Muscle of leg (tissue), 11 donors: ENCODE data around the gene SNRNP200. TPM values are rescaled to one million over a fixed set of nuclear protein-coding genes. Genes with fewer than 3 reads are reported as not detected.

Experiments used
- DNase-seq: peaks from one replicate; pipeline ENCODE4 v3.0.0; 2013
- H3K27ac ChIP-seq: one replicate; pipeline ENCODE4 v1.5.1; 2013; ENCODE audit warnings: mild to moderate bottlenecking, low read length, control low read depth
- H3K27me3 ChIP-seq: one replicate; pipeline ENCODE4 v1.6.1; 2013; ENCODE audit warnings: low read length; ENCODE audit not compliant: control insufficient read depth, insufficient read depth
- H3K36me3 ChIP-seq: one replicate; pipeline ENCODE4 v1.6.1; 2013; ENCODE audit warnings: low read length; ENCODE audit not compliant: control insufficient read depth, insufficient read depth
- H3K4me1 ChIP-seq: one replicate; pipeline ENCODE4 v1.6.1; 2013; ENCODE audit warnings: low read length; ENCODE audit not compliant: control insufficient read depth, insufficient read depth
- H3K4me3 ChIP-seq: one replicate; pipeline ENCODE4 v1.5.1; 2013; ENCODE audit warnings: low read length, control low read depth
- H3K9me3 ChIP-seq: replicated peaks from 2 replicates; pipeline ENCODE4 v1.6.1; 2013; ENCODE audit warnings: low read depth, low read length; ENCODE audit not compliant: control insufficient read depth
- WGBS: methylation state at CpG from one replicate; pipeline ENCODE4 v1.1.5; 2013; ENCODE audit warnings: missing lambda C conversion rate; ENCODE audit not compliant: insufficient coverage; 5-methylcytosine and 5-hydroxymethylcytosine counted together
- polyA plus RNA-seq, 8 donors: library from polyadenylated mRNA; unstranded; fragments of 120-200 nt; gene quantifications; one replicate each; pipeline versions ENCODE4 v1.2.1 to v1.2.3, GENCODE V29; 2013; ENCODE audit warnings: inconsistent platforms in 1 of 8, low replicate concordance in 1 of 8; ENCODE audit not compliant: insufficient read length in 8 of 8, insufficient read depth in 1 of 8
- total RNA-seq: library from RNA; stranded (reverse); fragments of 120-200 nt; gene quantifications from one replicate; pipeline ENCODE4 v1.2.4, GENCODE V29; 2013

Gene SNRNP200
- total and polyA plus RNA-seq, 9 donors, result 41.9 to 106 (median 97.3) TPM

GRCh38 chr2:96326990-96327820 lies 21.9 kb upstream of the SNRNP200 start:
- Histone ChIP-seq H3K27ac (no peak overlapping the region), H3K9me3 (no peaks in the 10 kb centered on the region), H3K27me3 (peaks cover 12% of the 10 kb centered on the region), H3K4me1 (peaks cover 14% of the 10 kb centered on the region), H3K36me3 (peaks cover 10% of the 10 kb centered on the region), H3K4me3 (no peak overlapping the region)
- WGBS, result 96% methylated on average over 16 of the region's 21 CpGs
- DNase-seq, result no peak

GRCh38 chr2:96326564-96326963 lies 21.2 kb upstream of the SNRNP200 start:
- H3K27me3 ChIP-seq, result peaks cover 18% of the 10 kb centered on the region
- H3K4me3 ChIP-seq, result no peak overlapping the region
- 95% methylated on average over 8 of the region's 8 CpGs for WGBS
- peaks cover 8% of the 10 kb centered on the region for H3K36me3 ChIP-seq
- no peaks in the 10 kb centered on the region for H3K9me3 ChIP-seq
- no peak overlapping the region for H3K27ac ChIP-seq
- DNase-seq, result no peak
- peaks cover 20% of the 10 kb centered on the region for H3K4me1 ChIP-seq

DNA sequence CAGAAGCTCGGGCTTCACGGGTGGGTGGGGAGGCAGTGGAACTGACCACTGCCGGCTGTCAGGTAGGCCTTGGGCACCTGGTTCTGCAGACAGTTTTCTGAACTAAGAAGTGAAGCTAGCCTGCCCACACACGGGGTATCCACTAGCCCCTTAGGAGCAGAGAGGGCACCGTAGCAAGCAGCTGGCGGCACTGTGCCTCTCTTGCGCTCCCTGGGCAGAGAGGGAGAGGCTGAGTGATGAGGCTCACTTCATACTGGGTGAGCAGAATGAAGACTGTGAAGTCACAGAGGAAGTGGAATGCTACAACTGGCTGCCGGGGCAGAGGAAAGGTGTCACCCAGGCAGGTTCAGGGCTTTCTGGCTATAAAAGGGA lies 20.5 kb upstream of the SNRNP200 start:
- Histone ChIP-seq H3K27ac (no peak overlapping the region), H3K4me1 (peaks cover 27% of the 10 kb centered on the region), H3K4me3 (peak overlapping the region; percentile 70), H3K9me3 (no peaks in the 10 kb centered on the region), H3K27me3 (peaks cover 25% of the 10 kb centered on the region), H3K36me3 (peaks cover 8% of the 10 kb centered on the region)
- WGBS, result 32% methylated on average over 6 of the region's 8 CpGs
- DNase-seq, result no peak

GRCh38 chr2:96325041-96325883 lies 19.9 kb upstream of the SNRNP200 start, which contains the start of gene ITPRIPL1:
ITPRIPL1 (plus strand) TSS chr2:96325317; CDS start chr2:96325840, 523 bp downstream.
- Histone ChIP-seq H3K27me3 (peaks cover 28% of the 10 kb centered on the region), H3K27ac (no peak within 1 kb of the TSS), H3K4me3 (peak within 1 kb of the TSS; percentile 70), H3K36me3 (peaks cover 8% of the 10 kb centered on the region), H3K4me1 (peaks cover 28% of the 10 kb centered on the region), H3K9me3 (no peaks in the 10 kb centered on the region)
- WGBS, result 2% methylated on average over 57 of the region's 58 CpGs
- DNase-seq, result peak; percentile 33

DNA sequence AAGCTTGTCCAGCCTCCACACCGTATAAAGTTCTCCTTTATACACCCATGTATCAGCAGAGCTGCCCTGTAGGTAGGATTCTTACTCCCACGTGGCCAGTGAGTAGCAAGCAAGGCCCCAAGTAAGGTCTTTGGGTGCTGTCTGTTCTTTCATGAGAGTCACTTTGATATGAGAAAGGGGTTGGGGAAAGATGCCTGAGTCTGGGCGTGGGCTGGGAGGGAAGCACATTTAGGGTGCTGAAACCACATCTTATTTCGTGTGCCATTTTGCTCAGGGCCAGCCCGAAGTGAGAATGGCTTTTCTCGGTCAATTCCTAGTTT lies 19.3 kb upstream of the SNRNP200 start:
- WGBS, result 7% methylated on average over 3 of the region's 6 CpGs
- no peak for DNase-seq
- H3K9me3 ChIP-seq, result no peaks in the 10 kb centered on the region
- H3K27ac ChIP-seq, result no peak overlapping the region
- H3K4me1 ChIP-seq, result peaks cover 26% of the 10 kb centered on the region
- peaks cover 8% of the 10 kb centered on the region for H3K36me3 ChIP-seq
- H3K4me3 ChIP-seq, result peak overlapping the region; percentile 70
- H3K27me3 ChIP-seq, result peaks cover 34% of the 10 kb centered on the region

DNA sequence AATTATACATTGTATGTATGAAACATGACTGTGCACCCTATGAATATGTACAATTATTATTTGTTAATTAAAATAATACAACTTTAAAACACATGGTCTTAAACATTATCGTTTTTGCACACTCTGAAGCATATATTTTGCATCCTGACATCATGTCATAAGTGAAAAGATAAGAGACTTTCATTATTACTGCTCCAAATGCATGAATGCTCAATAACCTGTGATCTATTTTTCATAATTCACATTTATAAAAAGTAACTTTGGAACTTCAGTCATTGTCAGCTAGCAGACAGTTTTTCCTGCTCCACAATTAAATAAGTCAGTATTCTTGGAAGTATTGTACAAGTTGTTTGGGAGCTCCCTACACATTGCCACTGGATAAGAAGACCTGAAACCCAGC lies 18.5 kb upstream of the SNRNP200 start:
- peaks cover 8% of the 10 kb centered on the region for H3K36me3 ChIP-seq
- WGBS, result no CpG with 5 or more reads among the region's 1 CpG
- no peak for DNase-seq
- peaks cover 38% of the 10 kb centered on the region for H3K27me3 ChIP-seq
- peaks cover 25% of the 10 kb centered on the region for H3K4me1 ChIP-seq
- no peak overlapping the region for H3K27ac ChIP-seq
- H3K4me3 ChIP-seq, result no peak overlapping the region
- H3K9me3 ChIP-seq, result no peaks in the 10 kb centered on the region

DNA sequence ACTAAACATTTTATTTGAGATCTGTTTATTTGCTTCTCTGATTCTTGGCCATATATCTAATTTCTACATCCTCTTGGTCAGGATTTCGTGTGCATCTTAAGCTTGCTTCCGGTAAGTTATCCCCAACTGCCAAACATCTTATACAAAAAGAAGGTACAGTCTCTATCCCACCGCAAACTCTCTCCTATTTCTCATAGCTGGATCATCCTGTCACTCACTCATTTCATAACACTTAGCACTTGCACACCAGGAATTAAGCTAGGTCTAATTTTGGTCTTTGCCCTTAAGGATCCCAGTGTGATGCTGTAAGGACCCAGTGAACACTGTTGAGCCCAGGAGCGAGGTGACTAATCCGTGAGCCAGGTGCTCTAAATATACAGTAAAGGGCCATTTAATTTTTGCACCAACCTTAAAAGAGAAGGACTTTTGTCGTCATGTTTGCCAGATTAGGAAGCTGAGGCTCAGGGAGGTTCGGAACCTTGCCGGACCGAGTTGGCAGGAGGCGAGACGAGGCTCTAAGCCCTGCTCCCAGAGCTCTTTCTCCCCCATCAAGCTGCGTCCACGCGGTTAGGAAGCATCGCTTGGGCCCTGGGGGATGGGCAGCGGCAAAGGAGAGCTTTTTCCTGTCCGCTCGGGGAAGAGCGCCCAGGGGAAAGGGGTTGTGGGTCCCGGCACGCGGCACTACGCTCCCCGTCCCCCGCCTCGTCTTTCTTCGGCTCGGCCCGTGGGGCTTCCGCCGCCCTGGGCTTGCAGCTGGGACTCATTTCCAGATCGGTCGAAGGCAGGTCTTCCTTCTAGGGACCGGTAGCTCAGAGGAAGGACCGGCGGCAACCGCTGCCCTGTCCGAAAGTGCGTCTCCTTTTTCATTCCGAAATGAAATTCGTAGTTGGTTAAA lies 15.6 kb upstream of the SNRNP200 start:
- Histone ChIP-seq H3K9me3 (no peaks in the 10 kb centered on the region), H3K4me3 (peak overlapping the region; percentile 64), H3K4me1 (peaks cover 25% of the 10 kb centered on the region), H3K27ac (peak overlapping the region; percentile 65), H3K36me3 (no peaks in the 10 kb centered on the region), H3K27me3 (peaks cover 53% of the 10 kb centered on the region)
- 5% methylated on average over 31 of the region's 41 CpGs for WGBS
- DNase-seq, result peak; percentile 36

DNA sequence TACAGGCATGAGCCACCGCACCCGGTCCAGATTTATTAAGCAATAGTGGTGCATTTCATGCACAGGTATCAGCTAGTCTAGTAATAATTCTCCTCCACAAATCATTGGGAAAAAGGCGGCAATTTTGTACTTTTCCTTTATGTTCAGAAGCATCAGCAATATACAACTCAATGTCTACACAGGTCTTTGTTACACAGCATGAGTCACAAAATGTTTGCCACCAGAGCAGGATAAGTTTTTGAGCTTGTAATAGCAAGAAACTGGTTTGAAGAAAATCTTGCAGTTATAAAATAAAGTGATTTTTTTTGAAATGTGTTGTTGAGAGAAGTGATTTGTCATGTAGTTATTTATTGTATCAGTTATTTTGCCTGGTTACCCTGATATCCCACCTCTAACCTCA lies 15.0 kb upstream of the SNRNP200 start:
- Histone ChIP-seq H3K36me3 (no peaks in the 10 kb centered on the region), H3K4me3 (no peak overlapping the region), H3K27ac (no peak overlapping the region), H3K4me1 (peaks cover 22% of the 10 kb centered on the region), H3K9me3 (no peaks in the 10 kb centered on the region), H3K27me3 (peaks cover 56% of the 10 kb centered on the region)
- no peak for DNase-seq
- 75% methylated on average over 2 of the region's 3 CpGs for WGBS

DNA sequence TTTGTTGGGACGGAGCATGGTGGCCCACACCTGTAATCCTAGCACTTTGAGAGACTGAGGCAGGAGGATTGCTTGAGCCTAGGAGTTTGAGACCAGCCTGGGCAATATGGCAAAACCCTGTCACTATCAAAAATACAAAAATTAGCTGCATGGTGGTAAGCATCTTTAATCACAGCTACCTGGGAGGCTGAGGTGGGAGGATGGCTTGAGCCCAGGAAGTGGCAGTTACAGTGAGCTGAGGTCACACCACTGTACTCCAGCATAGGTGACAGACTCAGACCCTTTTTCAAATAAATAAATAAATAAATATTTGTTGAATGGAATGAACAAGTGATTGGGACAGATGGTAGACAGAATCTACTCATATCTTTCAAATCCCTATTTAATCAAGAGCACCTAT lies 14.1 kb upstream of the SNRNP200 start:
- DNase-seq, result no peak

More for the DNA sequence above, 14.1 kb upstream of the SNRNP200 start:
- Histone ChIP-seq H3K27ac (no peak overlapping the region), H3K27me3 (peaks cover 58% of the 10 kb centered on the region), H3K4me1 (peaks cover 17% of the 10 kb centered on the region), H3K36me3 (no peaks in the 10 kb centered on the region), H3K9me3 (no peaks in the 10 kb centered on the region), H3K4me3 (no peak overlapping the region)
- no CpG with 5 or more reads among the region's 1 CpG for WGBS
